ENCODE data around the gene GPC6.

GRCh38 chr13:93758575-93758974 is 532.0 kb downstream of the GPC6 start:
- TF ChIP-seq ATF3 (IDR thresholded peaks at IDR 0.05): no peak
- TF ChIP-seq REST (IDR thresholded peaks at IDR 0.05): no peak
- no peak for TF ChIP-seq CTCF (IDR thresholded peaks at IDR 0.05; ENCODE audit: low read depth, low read length, missing input control)
- TF ChIP-seq GABPA (IDR thresholded peaks at IDR 0.05 in 1 of 2, conservative IDR thresholded peaks at IDR 0.05 in 1 of 2): no peak
- TF ChIP-seq ZBTB33 (IDR thresholded peaks at IDR 0.05): no peak

Measured in liver (tissue), 3 donors.